K562 (cell line): Measurements from ENCODE around the gene MYL12A. TPM values are rescaled to one million over a fixed set of nuclear protein-coding genes. Genes with fewer than 3 reads are reported as not detected.

Experiments used
- CSDE1 ChIP-seq, 2 experiments: fragments of 450-650 bp; IDR thresholded peaks; 2 replicates each; pipeline ENCODE4 v1.6.1; 2016; ENCODE audit warnings: mild to moderate bottlenecking in 1 of 2
- MBD2 ChIP-seq: sonication (generic); IDR thresholded peaks from 2 replicates; pipeline ENCODE4 v1.6.1; 2016; ENCODE audit warnings: low read depth, borderline replicate concordance
- SP1 ChIP-seq: sonication (generic); formaldehyde crosslinking; IDR thresholded peaks from 2 replicates; pipeline ENCODE4 v1.8.1; 2022; ENCODE audit warnings: mild to moderate bottlenecking, missing genetic modification reagents
- polyA plus RNA-seq, 8 experiments: library from polyadenylated mRNA; depleted of rRNA in 4 of 8; stranded (reverse) in 5 of 8; unstranded in 3 of 8; fragments of >200 nt; fragmentation: Nextera tagmentation in 2 of 8; fragmentation: Illumina TruSeq in 1 of 8; extraction: Ambion mirVana in 2 of 8; extraction: Trizol in 1 of 8; gene quantifications; 2 replicates each; pipeline versions ENCODE4 v1.2.1 to v1.2.3, GENCODE V29; 2011 to 2014; ENCODE audit warnings: inconsistent platforms in 1 of 8, missing spikeins in 1 of 8
- total RNA-seq, 7 experiments: library from RNA; depleted of rRNA in 6 of 7; stranded (reverse); fragments of >200 nt in 6 of 7; fragmentation: Illumina TruSeq in 2 of 7; extraction: Trizol in 2 of 7; gene quantifications; 2 replicates each; pipeline versions ENCODE4 v1.2.1 to v1.2.3, GENCODE V29; 2011 to 2021; ENCODE audit warnings: low replicate concordance in 1 of 7
- TF ChIP-seq, protein P1 (sequence below): fragments of 450-650 bp; IDR thresholded peaks from 2 replicates; pipeline ENCODE4 v1.6.1; 2016; ENCODE audit warnings: mild to moderate bottlenecking, moderate library complexity

The MYL12A gene
- total and polyA plus RNA-seq, 9 of the 15 experiments (the other 6 are each of a cell fraction or from before 2014, with no cell fraction given), result 308 to 1,031 (median 559) TPM

DNA sequence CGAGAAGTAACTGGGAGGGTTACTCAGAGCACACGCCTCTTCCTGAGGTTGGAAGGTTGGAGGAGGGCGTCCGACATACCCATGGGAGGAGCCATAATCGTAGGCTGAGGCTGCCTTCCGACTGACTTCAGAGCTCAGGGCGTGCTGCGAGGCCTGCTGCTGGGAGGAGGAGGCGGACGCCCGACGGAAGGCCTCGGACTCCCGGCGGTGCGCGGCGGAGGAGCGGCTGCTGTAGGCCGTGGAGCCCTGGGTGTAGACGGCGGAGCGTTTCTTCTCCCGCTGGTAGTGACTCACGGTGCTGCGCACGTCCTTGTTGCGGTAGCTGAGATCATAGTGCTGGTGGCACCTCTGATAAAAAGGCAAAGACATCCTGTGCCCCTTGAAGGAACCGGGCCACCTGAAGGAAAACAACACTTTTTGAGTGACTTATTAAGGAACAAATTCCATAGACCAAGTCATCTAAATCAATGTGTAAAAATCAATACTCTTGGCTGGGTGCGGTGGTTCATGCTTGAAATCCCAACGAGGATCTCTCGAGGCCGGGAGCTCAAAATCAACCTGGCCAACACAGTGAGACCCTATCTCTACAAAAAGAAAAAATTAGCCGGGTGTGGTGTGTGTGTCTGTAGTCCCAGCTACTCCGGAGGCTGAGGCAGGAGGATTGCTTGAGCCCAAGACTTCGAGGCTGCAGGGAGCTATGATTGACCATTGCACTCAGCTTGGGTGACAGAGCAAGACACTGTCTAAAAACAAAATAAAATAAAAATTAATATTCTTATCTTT, 32.6 kb upstream of the MYL12A start (continued):
- TF ChIP-seq CSDE1 (IDR thresholded peaks at IDR 0.05), result no peak
- TF ChIP-seq, protein P1, sequence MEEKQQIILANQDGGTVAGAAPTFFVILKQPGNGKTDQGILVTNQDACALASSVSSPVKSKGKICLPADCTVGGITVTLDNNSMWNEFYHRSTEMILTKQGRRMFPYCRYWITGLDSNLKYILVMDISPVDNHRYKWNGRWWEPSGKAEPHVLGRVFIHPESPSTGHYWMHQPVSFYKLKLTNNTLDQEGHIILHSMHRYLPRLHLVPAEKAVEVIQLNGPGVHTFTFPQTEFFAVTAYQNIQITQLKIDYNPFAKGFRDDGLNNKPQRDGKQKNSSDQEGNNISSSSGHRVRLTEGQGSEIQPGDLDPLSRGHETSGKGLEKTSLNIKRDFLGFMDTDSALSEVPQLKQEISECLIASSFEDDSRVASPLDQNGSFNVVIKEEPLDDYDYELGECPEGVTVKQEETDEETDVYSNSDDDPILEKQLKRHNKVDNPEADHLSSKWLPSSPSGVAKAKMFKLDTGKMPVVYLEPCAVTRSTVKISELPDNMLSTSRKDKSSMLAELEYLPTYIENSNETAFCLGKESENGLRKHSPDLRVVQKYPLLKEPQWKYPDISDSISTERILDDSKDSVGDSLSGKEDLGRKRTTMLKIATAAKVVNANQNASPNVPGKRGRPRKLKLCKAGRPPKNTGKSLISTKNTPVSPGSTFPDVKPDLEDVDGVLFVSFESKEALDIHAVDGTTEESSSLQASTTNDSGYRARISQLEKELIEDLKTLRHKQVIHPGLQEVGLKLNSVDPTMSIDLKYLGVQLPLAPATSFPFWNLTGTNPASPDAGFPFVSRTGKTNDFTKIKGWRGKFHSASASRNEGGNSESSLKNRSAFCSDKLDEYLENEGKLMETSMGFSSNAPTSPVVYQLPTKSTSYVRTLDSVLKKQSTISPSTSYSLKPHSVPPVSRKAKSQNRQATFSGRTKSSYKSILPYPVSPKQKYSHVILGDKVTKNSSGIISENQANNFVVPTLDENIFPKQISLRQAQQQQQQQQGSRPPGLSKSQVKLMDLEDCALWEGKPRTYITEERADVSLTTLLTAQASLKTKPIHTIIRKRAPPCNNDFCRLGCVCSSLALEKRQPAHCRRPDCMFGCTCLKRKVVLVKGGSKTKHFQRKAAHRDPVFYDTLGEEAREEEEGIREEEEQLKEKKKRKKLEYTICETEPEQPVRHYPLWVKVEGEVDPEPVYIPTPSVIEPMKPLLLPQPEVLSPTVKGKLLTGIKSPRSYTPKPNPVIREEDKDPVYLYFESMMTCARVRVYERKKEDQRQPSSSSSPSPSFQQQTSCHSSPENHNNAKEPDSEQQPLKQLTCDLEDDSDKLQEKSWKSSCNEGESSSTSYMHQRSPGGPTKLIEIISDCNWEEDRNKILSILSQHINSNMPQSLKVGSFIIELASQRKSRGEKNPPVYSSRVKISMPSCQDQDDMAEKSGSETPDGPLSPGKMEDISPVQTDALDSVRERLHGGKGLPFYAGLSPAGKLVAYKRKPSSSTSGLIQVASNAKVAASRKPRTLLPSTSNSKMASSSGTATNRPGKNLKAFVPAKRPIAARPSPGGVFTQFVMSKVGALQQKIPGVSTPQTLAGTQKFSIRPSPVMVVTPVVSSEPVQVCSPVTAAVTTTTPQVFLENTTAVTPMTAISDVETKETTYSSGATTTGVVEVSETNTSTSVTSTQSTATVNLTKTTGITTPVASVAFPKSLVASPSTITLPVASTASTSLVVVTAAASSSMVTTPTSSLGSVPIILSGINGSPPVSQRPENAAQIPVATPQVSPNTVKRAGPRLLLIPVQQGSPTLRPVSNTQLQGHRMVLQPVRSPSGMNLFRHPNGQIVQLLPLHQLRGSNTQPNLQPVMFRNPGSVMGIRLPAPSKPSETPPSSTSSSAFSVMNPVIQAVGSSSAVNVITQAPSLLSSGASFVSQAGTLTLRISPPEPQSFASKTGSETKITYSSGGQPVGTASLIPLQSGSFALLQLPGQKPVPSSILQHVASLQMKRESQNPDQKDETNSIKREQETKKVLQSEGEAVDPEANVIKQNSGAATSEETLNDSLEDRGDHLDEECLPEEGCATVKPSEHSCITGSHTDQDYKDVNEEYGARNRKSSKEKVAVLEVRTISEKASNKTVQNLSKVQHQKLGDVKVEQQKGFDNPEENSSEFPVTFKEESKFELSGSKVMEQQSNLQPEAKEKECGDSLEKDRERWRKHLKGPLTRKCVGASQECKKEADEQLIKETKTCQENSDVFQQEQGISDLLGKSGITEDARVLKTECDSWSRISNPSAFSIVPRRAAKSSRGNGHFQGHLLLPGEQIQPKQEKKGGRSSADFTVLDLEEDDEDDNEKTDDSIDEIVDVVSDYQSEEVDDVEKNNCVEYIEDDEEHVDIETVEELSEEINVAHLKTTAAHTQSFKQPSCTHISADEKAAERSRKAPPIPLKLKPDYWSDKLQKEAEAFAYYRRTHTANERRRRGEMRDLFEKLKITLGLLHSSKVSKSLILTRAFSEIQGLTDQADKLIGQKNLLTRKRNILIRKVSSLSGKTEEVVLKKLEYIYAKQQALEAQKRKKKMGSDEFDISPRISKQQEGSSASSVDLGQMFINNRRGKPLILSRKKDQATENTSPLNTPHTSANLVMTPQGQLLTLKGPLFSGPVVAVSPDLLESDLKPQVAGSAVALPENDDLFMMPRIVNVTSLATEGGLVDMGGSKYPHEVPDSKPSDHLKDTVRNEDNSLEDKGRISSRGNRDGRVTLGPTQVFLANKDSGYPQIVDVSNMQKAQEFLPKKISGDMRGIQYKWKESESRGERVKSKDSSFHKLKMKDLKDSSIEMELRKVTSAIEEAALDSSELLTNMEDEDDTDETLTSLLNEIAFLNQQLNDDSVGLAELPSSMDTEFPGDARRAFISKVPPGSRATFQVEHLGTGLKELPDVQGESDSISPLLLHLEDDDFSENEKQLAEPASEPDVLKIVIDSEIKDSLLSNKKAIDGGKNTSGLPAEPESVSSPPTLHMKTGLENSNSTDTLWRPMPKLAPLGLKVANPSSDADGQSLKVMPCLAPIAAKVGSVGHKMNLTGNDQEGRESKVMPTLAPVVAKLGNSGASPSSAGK, result no peak
- TF ChIP-seq MBD2, result no peak
- no peak for TF ChIP-seq SP1 (CRISPR knock-in tag)
